GM23248 (cell line): ENCODE data around the gene CCDC187. TPM values are rescaled to one million over a fixed set of nuclear protein-coding genes. Genes with fewer than 3 reads are reported as not detected.

Source experiments
- DNase-seq: peaks from one replicate; pipeline ENCODE4 v3.0.0-alpha.2; 2015
- H2AFZ ChIP-seq: fragments of 200-600 bp; sonication (generic); 2 replicates; pipeline ENCODE4 v1.6.1; 2016; ENCODE audit warnings: antibody characterized with exemption
- H3F3A ChIP-seq: fragments of 200-600 bp; sonication (generic); 2 replicates; pipeline ENCODE4 v1.6.1; 2016; ENCODE audit warnings: mild to moderate bottlenecking, antibody characterized with exemption, mixed run types; ENCODE audit not compliant: insufficient read depth
- H3K27ac ChIP-seq: fragments of 200-600 bp; sonication (generic); 2 replicates; pipeline ENCODE4 v1.5.1; 2016; ENCODE audit warnings: mild to moderate bottlenecking
- H3K27me3 ChIP-seq: fragments of 200-600 bp; sonication (generic); replicated peaks from 2 replicates; pipeline ENCODE4 v1.6.1; 2016; ENCODE audit warnings: mild to moderate bottlenecking; ENCODE audit not compliant: insufficient read depth
- H3K36me3 ChIP-seq: fragments of 200-600 bp; sonication (generic); 2 replicates; pipeline ENCODE4 v1.6.1; 2016; ENCODE audit warnings: low read depth, mild to moderate bottlenecking
- H3K4me1 ChIP-seq: fragments of 200-600 bp; sonication (generic); 2 replicates; pipeline ENCODE4 v1.6.1; 2016; ENCODE audit warnings: mild to moderate bottlenecking; ENCODE audit not compliant: insufficient read depth
- H3K4me2 ChIP-seq: fragments of 200-600 bp; sonication (generic); one replicate; pipeline ENCODE4 v1.6.1; 2016; ENCODE audit warnings: mild to moderate bottlenecking; ENCODE audit not compliant: unreplicated experiment
- H3K4me3 ChIP-seq: fragments of 200-600 bp; sonication (generic); 2 replicates; pipeline ENCODE4 v1.5.1; 2016; ENCODE audit warnings: mild to moderate bottlenecking
- H3K79me2 ChIP-seq: fragments of 200-600 bp; sonication (generic); 2 replicates; pipeline ENCODE4 v1.6.1; 2016; ENCODE audit warnings: mild to moderate bottlenecking; ENCODE audit not compliant: insufficient read depth
- H3K9ac ChIP-seq: fragments of 200-600 bp; sonication (generic); 2 replicates; pipeline ENCODE4 v1.6.1; 2016; ENCODE audit warnings: mild to moderate bottlenecking
- H3K9me2 ChIP-seq: fragments of 200-600 bp; sonication (generic); 2 replicates; pipeline ENCODE4 v1.6.1; 2016; ENCODE audit warnings: mixed run types, mild to moderate bottlenecking, moderate library complexity; ENCODE audit not compliant: insufficient read depth
- H3K9me3 ChIP-seq: fragments of 200-600 bp; sonication (generic); one replicate; pipeline ENCODE4 v1.6.1; 2017; ENCODE audit warnings: low read depth
- H4K20me1 ChIP-seq: fragments of 200-600 bp; sonication (generic); 2 replicates; pipeline ENCODE4 v1.6.0; 2016; ENCODE audit not compliant: insufficient read depth
- EZH2 ChIP-seq: fragments of 200-600 bp; sonication (generic); IDR thresholded peaks from 2 replicates; pipeline ENCODE4 v1.6.1; 2018; ENCODE audit warnings: antibody characterized with exemption, mild to moderate bottlenecking; ENCODE audit not compliant: insufficient read depth, poor library complexity, severe bottlenecking
- EZH2phosphoT487 ChIP-seq: fragments of 200-600 bp; sonication (generic); IDR thresholded peaks from 2 replicates; pipeline ENCODE4 v1.6.1; 2018; ENCODE audit warnings: antibody characterized with exemption, moderate library complexity, mild to moderate bottlenecking, low read depth; ENCODE audit not compliant: insufficient read depth
- WGBS, 2 experiments: methylation state at CpG; one replicate each; pipeline ENCODE4 v1.1.6; 2015 to 2017; ENCODE audit warnings: low lambda C conversion rate in 2 of 2, low coverage in 1 of 2; ENCODE audit errors: missing lambda C conversion rate in 2 of 2; 5-methylcytosine and 5-hydroxymethylcytosine counted together
- in situ Hi-C: fragments of 300-500 bp; cut with MboI; formaldehyde crosslinking; loops from 2 replicates; pipeline ENCODE4 v1.15.0; 2020
- polyA plus RNA-seq: library from polyadenylated mRNA; unstranded; fragments of >200 nt; fragmentation: Nextera tagmentation; extraction: Ambion mirVana; gene quantifications from 2 replicates; pipeline ENCODE4 v1.2.1, GENCODE V29; 2016
- total RNA-seq: library from RNA; depleted of rRNA; stranded (reverse); fragments of >200 nt; shearing (Covaris generic); gene quantifications from 2 replicates; pipeline ENCODE4 v1.2.3, GENCODE V29; 2014

Gene CCDC187
- total and polyA plus RNA-seq, 2 experiments from 2014 or later, result not detected

DNA sequence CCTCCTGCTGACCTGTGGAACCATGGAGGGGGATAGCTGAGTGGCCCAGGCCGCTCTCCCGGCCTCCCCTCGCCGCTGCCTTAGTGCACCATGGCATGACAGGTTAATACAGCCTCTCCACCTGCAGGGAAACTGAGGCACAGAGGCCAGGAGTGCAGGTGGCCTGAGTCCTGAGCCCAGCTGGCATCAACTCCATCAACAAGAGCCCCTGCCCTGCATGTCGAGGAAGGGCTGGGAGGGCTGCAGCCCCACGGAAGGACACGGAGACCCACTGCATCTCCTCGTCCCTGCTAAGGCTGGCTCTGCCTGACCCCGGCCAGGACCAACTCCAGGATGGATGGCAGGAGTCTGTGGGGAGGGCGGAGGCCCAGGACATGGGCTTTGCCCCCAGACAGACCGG is 27.2 kb downstream of the CCDC187 start:
- Histone ChIP-seq H3K9me2 (no peaks in the 10 kb centered on the region), H3K79me2 (no peaks in the 10 kb centered on the region), H3K4me3 (no peak overlapping the region), H3K36me3 (no peaks in the 10 kb centered on the region), H3K9ac (no peak overlapping the region), H3K4me1 (no peaks in the 10 kb centered on the region), H4K20me1 (no peaks in the 10 kb centered on the region), H3K9me3 (no peaks in the 10 kb centered on the region), H2AFZ (no peak overlapping the region), H3K27me3 (peaks cover 26% of the 10 kb centered on the region), H3F3A (no peaks in the 10 kb centered on the region), H3K4me2 (no peak overlapping the region), H3K27ac (no peak overlapping the region)
- in situ Hi-C loops, result no loop called here
- TF ChIP-seq EZH2, result no peak
- 48 to 50% methylated on average over 11 of the region's 11 CpGs for WGBS, 2 experiments
- DNase-seq, result no peak

DNA sequence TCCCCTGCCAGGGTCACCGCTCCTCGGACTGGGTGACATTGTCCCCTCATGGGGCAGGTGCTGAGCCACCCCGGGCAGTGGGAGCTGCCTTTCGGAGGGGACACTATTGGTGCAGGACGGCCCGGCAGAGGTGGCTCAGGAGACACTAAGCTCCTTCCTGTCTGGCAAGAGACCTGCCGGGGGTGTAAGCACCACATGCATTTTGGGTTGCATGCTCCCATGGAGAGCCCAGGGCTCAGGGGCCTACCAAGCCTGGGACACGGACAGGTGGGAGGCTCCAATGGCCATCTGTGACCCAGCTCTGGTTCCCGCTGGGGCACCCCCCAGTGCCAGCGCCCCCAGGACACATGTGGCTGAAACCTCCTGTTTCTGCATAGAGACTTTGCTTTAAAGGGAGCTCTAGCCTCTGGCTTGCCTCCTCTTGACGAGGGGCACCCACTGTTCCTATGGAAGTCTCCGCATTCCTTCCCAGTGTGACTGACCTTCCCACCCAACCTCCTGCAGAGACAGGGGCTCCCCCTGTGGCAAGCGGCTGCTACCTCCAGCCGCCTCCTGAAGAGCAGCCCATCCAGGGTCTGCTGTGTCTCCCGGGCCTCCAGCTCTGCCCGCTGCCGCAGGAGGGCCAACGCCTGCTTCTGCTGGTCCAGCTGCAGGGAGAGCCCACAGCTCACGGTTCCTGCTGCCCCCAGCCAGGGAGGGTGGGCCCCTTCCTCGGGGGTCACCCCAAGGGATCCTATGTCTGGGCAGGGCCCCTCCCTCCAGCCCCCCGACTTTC is 28.1 kb downstream of the CCDC187 start:
- H3K27me3 ChIP-seq, result peaks cover 26% of the 10 kb centered on the region
- no peak for DNase-seq
- no peak for TF ChIP-seq EZH2phosphoT487
- no peaks in the 10 kb centered on the region for H3K9me3 ChIP-seq
- no peaks in the 10 kb centered on the region for H3K9me2 ChIP-seq
- no peak overlapping the region for H2AFZ ChIP-seq
- no peaks in the 10 kb centered on the region for H3K79me2 ChIP-seq
- no peaks in the 10 kb centered on the region for H3K36me3 ChIP-seq
- no peak overlapping the region for H3K9ac ChIP-seq
- WGBS, 2 experiments, result 42 to 44% methylated on average over 19 to 20 of the region's 21 CpGs
- H3K4me3 ChIP-seq, result no peak overlapping the region
- H3K27ac ChIP-seq, result no peak overlapping the region
- H3K4me2 ChIP-seq, result no peak overlapping the region
- no peaks in the 10 kb centered on the region for H4K20me1 ChIP-seq
- in situ Hi-C loops, result no loop called here
- H3F3A ChIP-seq, result no peaks in the 10 kb centered on the region
- no peaks in the 10 kb centered on the region for H3K4me1 ChIP-seq

DNA sequence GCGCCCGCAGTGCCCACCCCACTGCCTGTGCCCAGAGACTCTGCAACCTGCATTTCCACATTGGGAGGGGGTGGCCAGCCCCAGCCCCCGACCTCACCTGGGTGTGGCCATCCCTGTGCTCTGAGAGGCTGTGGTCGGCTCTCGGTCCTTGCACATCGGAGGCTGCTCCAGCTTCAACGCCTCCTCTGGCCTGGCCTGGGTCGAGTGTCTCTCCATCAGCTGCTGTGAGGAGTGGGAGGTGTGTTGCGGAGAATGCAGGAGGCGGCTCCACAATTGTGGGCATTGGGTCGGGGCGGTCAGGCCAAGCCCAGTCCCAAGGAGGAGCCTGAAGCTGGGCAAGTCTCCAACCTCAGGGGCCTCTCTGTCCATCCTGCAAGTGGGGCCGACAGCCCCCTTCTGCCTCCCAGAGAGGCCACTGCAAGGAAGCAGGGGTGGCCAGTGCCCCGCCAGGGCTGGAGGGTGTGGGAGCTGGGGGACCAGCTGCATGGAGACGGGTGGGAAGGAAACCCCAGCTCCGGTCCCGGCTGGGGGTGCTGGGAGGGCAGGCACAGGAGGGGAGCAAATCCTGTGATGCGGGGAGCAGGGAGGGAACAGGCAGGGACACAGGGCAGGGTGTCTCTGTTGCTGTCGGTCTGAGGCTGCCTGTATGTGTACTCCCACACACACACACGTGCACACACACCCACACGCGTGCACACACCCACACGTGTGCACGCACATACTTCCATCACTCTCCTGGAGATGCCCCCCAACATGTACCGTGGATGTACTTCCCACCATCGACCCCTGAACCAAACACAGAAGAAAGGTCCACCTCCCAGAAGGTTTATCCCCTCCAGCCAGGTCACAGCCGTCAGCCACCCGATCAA is 28.9 kb downstream of the CCDC187 start:
- Histone ChIP-seq H3K4me3 (no peak overlapping the region), H3K27ac (no peak overlapping the region), H3F3A (no peaks in the 10 kb centered on the region), H3K27me3 (peaks cover 25% of the 10 kb centered on the region), H3K9me3 (no peaks in the 10 kb centered on the region), H4K20me1 (no peaks in the 10 kb centered on the region), H3K4me1 (no peaks in the 10 kb centered on the region), H2AFZ (no peak overlapping the region), H3K9ac (no peak overlapping the region), H3K4me2 (no peak overlapping the region), H3K36me3 (no peaks in the 10 kb centered on the region), H3K9me2 (no peaks in the 10 kb centered on the region), H3K79me2 (no peaks in the 10 kb centered on the region)
- TF ChIP-seq EZH2, result no peak
- no peak for TF ChIP-seq EZH2phosphoT487
- DNase-seq, result no peak
- in situ Hi-C loops, result no loop called here
- 49 to 52% methylated on average over 27 to 28 of the region's 28 CpGs for WGBS, 2 experiments

DNA sequence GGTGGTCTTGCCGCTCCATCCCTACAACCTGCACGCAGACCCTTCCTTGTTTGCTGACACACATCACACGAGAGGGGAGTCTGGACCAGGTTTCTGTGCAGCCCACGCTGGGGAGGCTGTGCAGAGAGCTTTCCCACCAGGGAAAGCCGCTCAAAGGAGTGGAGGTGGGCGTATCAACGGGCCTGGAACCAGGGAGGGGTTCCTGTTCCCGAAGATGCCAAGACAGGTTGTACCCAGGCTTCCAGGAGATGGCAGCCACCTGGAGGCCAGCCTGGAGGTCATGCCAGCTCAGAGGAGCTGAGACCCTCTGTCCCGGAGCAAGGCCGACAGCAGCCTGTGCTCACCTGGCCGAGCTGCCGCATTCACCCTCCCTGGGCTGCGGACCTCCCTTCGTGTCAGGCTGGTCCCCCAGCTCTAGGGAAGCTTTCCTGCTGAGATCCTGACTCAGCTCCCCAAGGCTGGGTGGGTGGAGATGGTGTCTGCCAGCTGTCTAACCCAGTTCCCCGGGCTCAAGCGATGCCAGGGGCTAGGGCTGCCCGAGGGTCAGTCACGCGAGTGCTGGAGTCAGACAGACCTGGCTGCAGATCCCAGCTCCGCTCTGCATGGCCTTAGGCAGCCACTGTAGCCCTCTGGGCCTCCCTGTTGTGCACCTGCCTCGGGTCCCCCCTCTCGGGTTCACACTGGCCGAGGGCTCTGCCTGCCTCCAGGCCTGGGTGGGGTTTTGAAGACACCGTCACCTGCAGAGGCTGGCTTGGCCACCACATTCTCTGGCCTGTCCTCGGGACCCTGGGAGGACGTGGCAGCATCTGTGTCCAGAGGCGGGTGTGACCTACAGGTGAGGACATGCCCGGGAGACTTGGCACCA is 29.7 kb downstream of the CCDC187 start:
- H3K4me3 ChIP-seq, result no peak overlapping the region
- H3K9me3 ChIP-seq, result no peaks in the 10 kb centered on the region
- H3F3A ChIP-seq, result no peaks in the 10 kb centered on the region
- no peak for DNase-seq
- H4K20me1 ChIP-seq, result no peaks in the 10 kb centered on the region
- 62 to 64% methylated on average over 27 to 28 of the region's 28 CpGs for WGBS, 2 experiments
- H3K4me1 ChIP-seq, result no peaks in the 10 kb centered on the region
- no peaks in the 10 kb centered on the region for H3K36me3 ChIP-seq
- H3K27ac ChIP-seq, result no peak overlapping the region
- no peaks in the 10 kb centered on the region for H3K9me2 ChIP-seq
- H2AFZ ChIP-seq, result no peak overlapping the region
- H3K79me2 ChIP-seq, result no peaks in the 10 kb centered on the region
- in situ Hi-C loops, result no loop called here
- H3K9ac ChIP-seq, result no peak overlapping the region
- no peak overlapping the region for H3K4me2 ChIP-seq
- TF ChIP-seq EZH2phosphoT487, result no peak
- TF ChIP-seq EZH2, result no peak
- H3K27me3 ChIP-seq, result peaks cover 20% of the 10 kb centered on the region
